MCF 10A (cell line): ENCODE measurements around the gene HMGB1. TPM values are rescaled to one million over a fixed set of nuclear protein-coding genes. Genes with fewer than 3 reads are reported as not detected.

Experiments
- BruUV-seq: library from RNA; stranded (reverse); fragments of 400-500 nt; replicated peaks from 2 replicates; lab custom pipeline; 2021; lab: Mats Ljungman, UMichigan
- CTCF ChIA-PET: fragments of 300-600 bp; sonication (Branson Sonifier 250); formaldehyde crosslinking; extraction: SDS; loops from one replicate; lab custom pipeline; 2021; ENCODE audit warnings: antibody characterized with exemption, inconsistent platforms; lab: Yijun Ruan, JAX
- POLR2A ChIA-PET: fragments of 300-600, 350-650 bp; sonication (Branson Sonifier 250); formaldehyde crosslinking; extraction: SDS; loops from one replicate; lab custom pipeline; 2020; ENCODE audit warnings: antibody characterized with exemption, inconsistent platforms; lab: Yijun Ruan, JAX
- DNase-seq: peaks from one replicate; pipeline ENCODE4 v3.0.0-alpha.2; 2018; ENCODE audit not compliant: unreplicated experiment
- H3K27ac Mint-ChIP-seq: one replicate; pipeline ENCODE4 v1.8.0; 2022; ENCODE audit warnings: mild to moderate bottlenecking, low read depth, mixed read lengths; ENCODE audit not compliant: unreplicated experiment
- H3K27me3 Mint-ChIP-seq: one replicate; pipeline ENCODE4 v1.8.0; 2022; ENCODE audit warnings: mixed read lengths; ENCODE audit not compliant: insufficient read depth, unreplicated experiment
- H3K36me3 Mint-ChIP-seq: one replicate; pipeline ENCODE4 v1.8.0; 2022; ENCODE audit warnings: mild to moderate bottlenecking, moderate library complexity, mixed read lengths; ENCODE audit not compliant: insufficient read depth, unreplicated experiment
- H3K4me1 Mint-ChIP-seq: one replicate; pipeline ENCODE4 v1.8.0; 2022; ENCODE audit warnings: mixed read lengths; ENCODE audit not compliant: insufficient read depth, unreplicated experiment
- H3K4me3 Mint-ChIP-seq: one replicate; pipeline ENCODE4 v1.8.0; 2022; ENCODE audit warnings: mild to moderate bottlenecking, moderate library complexity, mixed read lengths; ENCODE audit not compliant: unreplicated experiment
- H3K9me3 Mint-ChIP-seq: one replicate; pipeline ENCODE4 v1.8.0; 2022; ENCODE audit warnings: mixed read lengths; ENCODE audit not compliant: unreplicated experiment
- intact Hi-C: fragments of 100-400 bp; cut with micrococcal nuclease; formaldehyde crosslinking; loops from 2 replicates; pipeline ENCODE4 v1.14.1; 2022
- total RNA-seq: library from RNA; stranded (reverse); gene quantifications from 2 replicates; pipeline ENCODE4 v1.2.3, GENCODE V29; 2022
- TF ChIP-seq, protein P1 (sequence below): fragments of 200-600 bp; IDR thresholded peaks from one replicate; pipeline ENCODE4 v1.8.0; 2022; ENCODE audit warnings: antibody characterized with exemption, mild to moderate bottlenecking; ENCODE audit not compliant: unreplicated experiment

Gene HMGB1
- total RNA-seq, 1 experiment from 2014 or later: 302 TPM

DNA sequence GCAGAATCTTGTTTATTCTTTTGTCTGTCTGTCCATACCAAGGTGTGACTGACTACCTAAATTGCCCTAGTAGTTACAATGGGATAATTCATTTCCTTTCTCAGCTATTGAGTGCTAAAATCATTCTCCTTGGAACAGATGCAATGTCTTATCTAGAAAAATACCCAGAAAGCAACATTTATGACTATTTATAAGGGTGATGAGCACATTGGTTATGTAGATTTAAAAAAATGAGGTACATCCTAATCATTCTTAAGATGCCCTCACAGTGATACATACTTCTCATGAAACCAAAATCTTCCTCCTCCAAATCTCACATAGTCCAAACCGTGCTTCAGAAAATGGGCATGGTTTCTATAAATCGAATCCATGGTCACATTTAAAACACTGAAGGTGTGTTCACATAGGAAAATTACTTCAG lies 55.0 kb downstream of the HMGB1 start:
- peak overlapping the region; percentile 63 for H3K27ac Mint-ChIP-seq
- peaks cover 5% of the 10 kb centered on the region for H3K36me3 Mint-ChIP-seq
- H3K9me3 Mint-ChIP-seq: no peaks in the 10 kb centered on the region
- no TSS peak for BruUV-seq
- CTCF ChIA-PET: interaction anchor here (0.6 to 0.7 kb wide), 3 partner anchors 14 to 271 kb away, joined by 3 to 4 read pairs (median 3); no protein-coding TSS in a partner anchor
- TF ChIP-seq, protein P1, sequence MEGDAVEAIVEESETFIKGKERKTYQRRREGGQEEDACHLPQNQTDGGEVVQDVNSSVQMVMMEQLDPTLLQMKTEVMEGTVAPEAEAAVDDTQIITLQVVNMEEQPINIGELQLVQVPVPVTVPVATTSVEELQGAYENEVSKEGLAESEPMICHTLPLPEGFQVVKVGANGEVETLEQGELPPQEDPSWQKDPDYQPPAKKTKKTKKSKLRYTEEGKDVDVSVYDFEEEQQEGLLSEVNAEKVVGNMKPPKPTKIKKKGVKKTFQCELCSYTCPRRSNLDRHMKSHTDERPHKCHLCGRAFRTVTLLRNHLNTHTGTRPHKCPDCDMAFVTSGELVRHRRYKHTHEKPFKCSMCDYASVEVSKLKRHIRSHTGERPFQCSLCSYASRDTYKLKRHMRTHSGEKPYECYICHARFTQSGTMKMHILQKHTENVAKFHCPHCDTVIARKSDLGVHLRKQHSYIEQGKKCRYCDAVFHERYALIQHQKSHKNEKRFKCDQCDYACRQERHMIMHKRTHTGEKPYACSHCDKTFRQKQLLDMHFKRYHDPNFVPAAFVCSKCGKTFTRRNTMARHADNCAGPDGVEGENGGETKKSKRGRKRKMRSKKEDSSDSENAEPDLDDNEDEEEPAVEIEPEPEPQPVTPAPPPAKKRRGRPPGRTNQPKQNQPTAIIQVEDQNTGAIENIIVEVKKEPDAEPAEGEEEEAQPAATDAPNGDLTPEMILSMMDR: no peak
- no peak overlapping the region for H3K4me3 Mint-ChIP-seq
- peaks cover 12% of the 10 kb centered on the region for H3K4me1 Mint-ChIP-seq
- POLR2A ChIA-PET: interaction anchor here (7.6 kb wide), 1 partner anchor 9 kb away, joined by 53 read pairs; the partner anchor contains the start of gene UBE2L5
- intact Hi-C loops: loop anchor here (5.0 kb wide), 1 partner anchor 153 kb away; no protein-coding TSS in a partner anchor
- no peaks in the 10 kb centered on the region for H3K27me3 Mint-ChIP-seq
- DNase-seq: no peak

DNA sequence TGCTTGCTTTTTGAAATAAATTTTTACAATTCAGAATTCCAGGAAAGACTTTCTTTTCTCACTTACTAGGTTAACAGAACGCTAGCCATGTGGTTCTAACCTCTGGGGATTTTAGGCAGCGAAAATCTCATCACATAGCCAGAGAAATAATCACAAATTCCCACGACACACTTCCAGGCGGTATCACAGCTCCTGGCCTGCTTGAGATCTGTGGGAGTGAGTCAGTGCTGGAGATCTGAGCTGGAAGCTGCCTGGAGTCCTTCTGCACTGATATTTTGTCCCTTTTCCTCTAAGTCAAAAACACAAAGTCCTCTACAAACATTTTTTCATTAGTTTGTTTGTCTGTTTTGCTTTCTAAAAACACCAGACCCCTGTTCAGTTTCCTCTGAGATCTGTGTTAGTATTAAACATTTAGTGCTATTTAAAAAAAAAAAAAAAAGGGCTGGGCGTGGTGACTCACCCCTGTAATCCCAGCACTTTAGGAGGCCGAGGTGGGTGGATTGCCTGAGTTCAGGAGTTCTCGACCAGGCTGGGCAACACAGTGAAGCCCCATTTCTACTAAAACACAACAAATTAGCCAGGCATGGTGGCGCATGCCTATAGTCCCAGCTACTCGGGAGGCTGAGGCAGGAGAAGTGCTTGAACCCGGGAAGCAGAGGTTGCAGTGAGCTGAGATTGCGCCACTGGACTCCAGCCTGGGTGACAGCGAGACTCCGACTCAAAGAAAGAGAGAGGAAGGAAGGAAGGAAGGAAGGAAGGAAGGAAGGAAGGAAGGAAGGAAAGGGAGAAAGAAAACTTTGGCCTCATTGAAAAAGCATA lies 55.6 kb downstream of the HMGB1 start:
- TF ChIP-seq, protein P1: no peak
- Mint-ChIP-seq H3K27ac (peak overlapping the region; percentile 63), H3K27me3 (no peaks in the 10 kb centered on the region), H3K9me3 (no peaks in the 10 kb centered on the region), H3K36me3 (peaks cover 5% of the 10 kb centered on the region), H3K4me3 (no peak overlapping the region), H3K4me1 (peaks cover 12% of the 10 kb centered on the region)
- ChIA-PET POLR2A (interaction anchor here (3.8 to 7.6 kb wide), 2 partner anchors 10 to 21 kb away, joined by 19 to 53 read pairs; partner anchors contain the start of gene UBE2L5), CTCF (interaction anchor here (0.6 to 1.3 kb wide), 5 partner anchors 9 to 624 kb away, joined by 3 to 4 read pairs (median 3); no protein-coding TSS in a partner anchor)
- BruUV-seq: no TSS peak
- peak; percentile 43 for DNase-seq
- intact Hi-C loops: loop anchor here (5.0 kb wide), 3 partner anchors 153 to 392 kb away; no protein-coding TSS in a partner anchor

DNA sequence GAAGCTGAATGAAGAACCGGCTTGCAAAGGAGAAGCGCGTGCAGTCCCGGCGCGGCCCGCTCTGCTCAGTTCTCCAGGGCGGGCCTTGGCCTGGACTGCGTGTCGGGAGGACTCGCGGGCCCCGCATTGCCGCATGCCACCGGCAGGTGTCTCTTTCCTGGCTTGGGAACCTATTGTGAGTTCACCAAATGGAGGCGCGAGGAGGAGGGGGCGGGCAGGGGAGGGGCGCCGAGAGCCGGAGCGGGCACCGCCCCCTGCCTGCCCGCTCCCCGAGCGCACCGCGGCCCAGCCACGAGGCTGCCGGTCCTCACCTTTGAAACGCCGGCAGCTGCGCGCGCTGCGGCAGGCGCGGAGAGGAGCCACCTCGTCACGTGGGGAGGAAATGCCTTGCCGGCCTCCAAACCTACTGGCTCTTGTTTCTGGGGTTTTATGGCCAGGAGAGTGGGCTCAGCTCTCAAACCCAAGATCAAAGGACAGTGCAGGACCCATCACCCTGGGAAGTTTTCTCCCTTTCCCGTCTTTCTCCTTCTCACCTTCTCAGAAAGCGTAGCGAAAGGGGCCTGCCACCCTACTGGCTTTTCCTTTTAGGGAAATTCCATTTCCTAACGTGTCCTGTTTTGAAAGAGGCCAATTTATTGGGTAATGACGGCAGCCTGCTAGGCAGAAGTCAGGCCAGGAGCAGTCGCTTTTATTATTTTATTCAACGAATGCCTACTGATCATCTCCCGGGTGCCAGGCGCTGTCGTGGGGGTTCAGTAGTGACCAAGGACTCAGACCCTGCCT lies 57.2 kb downstream of the HMGB1 start:
- ChIA-PET CTCF (interaction anchor here (0.6 to 2.0 kb wide), 9 partner anchors 11 to 851 kb away, joined by 3 to 9 read pairs (median 3); no protein-coding TSS in a partner anchor), POLR2A (interaction anchor here (0.8 to 7.6 kb wide), 6 partner anchors 12 to 208 kb away, joined by 3 to 53 read pairs (median 6); partner anchors contain the start of gene UBE2L5)
- Mint-ChIP-seq H3K4me1 (peaks cover 12% of the 10 kb centered on the region), H3K27me3 (no peaks in the 10 kb centered on the region), H3K4me3 (peak overlapping the region; percentile 55), H3K27ac (peak overlapping the region; percentile 84), H3K9me3 (no peaks in the 10 kb centered on the region), H3K36me3 (peaks cover 5% of the 10 kb centered on the region)
- TF ChIP-seq, protein P1: peak; percentile 59
- intact Hi-C loops: loop anchor here (5.0 kb wide), 2 partner anchors 164 to 394 kb away; no protein-coding TSS in a partner anchor
- BruUV-seq: TSS peak; percentile 42
- peak; percentile 93 for DNase-seq
